ENCODE results near the gene PSMG3. TPM values are rescaled to one million over a fixed set of nuclear protein-coding genes. Genes with fewer than 3 reads are reported as not detected.

PSMG3 gene
- total RNA-seq, 4 donors from 2014 or later: 26.8 to 33.2 (median 29.3) TPM

DNA sequence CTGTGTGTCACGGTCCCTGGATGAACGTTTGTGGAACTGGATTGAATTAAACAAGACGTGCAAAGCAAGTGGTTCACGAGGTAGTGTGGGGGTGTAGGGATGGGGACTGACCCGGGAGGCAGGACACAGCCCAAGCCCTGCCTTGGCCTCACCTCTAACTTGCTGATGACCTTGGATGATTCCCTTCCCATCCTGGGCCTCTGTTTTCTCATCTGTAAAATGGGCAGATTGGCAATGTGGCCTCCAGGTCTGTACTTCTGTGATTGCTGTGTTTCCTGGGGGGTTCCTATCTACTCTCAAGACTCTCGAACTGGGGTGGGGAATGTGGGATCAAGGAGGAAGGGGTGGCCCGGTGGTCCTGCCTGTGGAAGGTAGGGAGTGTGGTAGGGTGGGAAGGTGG lies 6.0 kb upstream of the PSMG3 start:
- H3K9me3 ChIP-seq: no peaks in the 10 kb centered on the region
- intact Hi-C loops (cut with DNase I): loop anchor here (5.0 kb wide), 1 partner anchor 896 kb away; no protein-coding TSS in a partner anchor
- H3K4me3 ChIP-seq: no peak overlapping the region
- 89% methylated on average over 7 of the region's 7 CpGs for WGBS
- peaks cover 7 to 22% (median 20%) of the 10 kb centered on the region in 4 donors for H3K4me1 ChIP-seq
- TF ChIP-seq POLR2A (IDR thresholded peaks at IDR 0.05; ENCODE audit: low read depth) (no peak), CTCF (IDR thresholded peaks at IDR 0.05) (no peak), POLR2AphosphoS5 (IDR thresholded peaks at IDR 0.05) (no peak), EP300 (IDR thresholded peaks at IDR 0.05) (no peak)
- no peaks in the 10 kb centered on the region for H3K27me3 ChIP-seq
- H3K36me3 ChIP-seq: peaks cover 0 to 11% (median 1%) of the 10 kb centered on the region in 4 donors
- H3K27ac ChIP-seq (replicated peaks in 1 of 4): no peak overlapping the region
- no peak for DNase-seq (ENCODE audit: extremely low spot score)

GRCh38 chr7:1572111-1572822 lies 2.4 kb upstream of the PSMG3 start:
- Histone ChIP-seq H3K27ac (replicated peaks in 1 of 4) (no peak overlapping the region), H3K27me3 (no peaks in the 10 kb centered on the region), H3K36me3 (peaks cover 3 to 17% (median 10%) of the 10 kb centered on the region in 4 donors), H3K4me3 (no peak overlapping the region), H3K4me1 (peaks cover 21 to 41% (median 34%) of the 10 kb centered on the region in 4 donors), H3K9me3 (no peaks in the 10 kb centered on the region)
- DNase-seq (ENCODE audit: extremely low spot score): no peak
- intact Hi-C loops (cut with DNase I): loop anchor here (5.0 kb wide), 2 partner anchors 70 to 785 kb away; partner anchors contain the start of gene INTS1
- WGBS: 74% methylated on average over 7 of the region's 7 CpGs
- TF ChIP-seq CTCF (IDR thresholded peaks at IDR 0.05) (no peak), EP300 (IDR thresholded peaks at IDR 0.05) (no peak), POLR2A (IDR thresholded peaks at IDR 0.05; ENCODE audit: low read depth) (no peak), POLR2AphosphoS5 (IDR thresholded peaks at IDR 0.05) (no peak)

DNA sequence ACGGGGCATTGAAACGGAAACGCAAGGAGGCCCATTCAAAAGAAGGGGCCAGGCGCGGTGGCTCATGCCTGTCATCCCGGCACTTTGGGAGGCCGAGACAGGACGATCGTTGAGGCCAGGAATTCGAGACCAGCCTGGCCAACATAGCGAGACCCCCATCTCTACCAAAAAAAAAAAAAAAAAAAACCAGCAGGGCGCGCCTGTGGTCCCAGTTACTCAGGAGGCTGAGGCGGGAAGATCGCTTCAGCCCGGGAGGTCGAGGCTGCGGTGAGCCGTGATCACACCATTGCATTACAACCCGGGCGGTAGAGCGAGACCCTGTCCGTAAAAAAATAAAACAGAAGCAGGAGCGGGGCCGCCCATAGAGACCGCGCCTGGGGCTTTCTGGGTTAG lies 396 bp downstream of the PSMG3 start:
- TF ChIP-seq POLR2AphosphoS5 (IDR thresholded peaks at IDR 0.05) (no peak), CTCF (IDR thresholded peaks at IDR 0.05) (no peak), POLR2A (IDR thresholded peaks at IDR 0.05; ENCODE audit: low read depth) (no peak), EP300 (IDR thresholded peaks at IDR 0.05) (no peak)
- Histone ChIP-seq H3K4me1 (peaks cover 21 to 41% (median 34%) of the 10 kb centered on the region in 4 donors), H3K27ac (replicated peaks in 1 of 4) (peak overlapping the region; percentile 92 to 99 (median 94)), H3K27me3 (no peaks in the 10 kb centered on the region), H3K36me3 (peaks cover 4 to 33% (median 25%) of the 10 kb centered on the region in 4 donors), H3K9me3 (no peaks in the 10 kb centered on the region), H3K4me3 (peak overlapping the region; percentile 82 to 94 (median 83))
- WGBS: 25% methylated on average over 27 of the region's 27 CpGs
- DNase-seq (ENCODE audit: extremely low spot score): no peak
- intact Hi-C loops (cut with DNase I): no loop called here

- Histone ChIP-seq H3K27ac (replicated peaks in 1 of 4) (peak overlapping the region; percentile 92 to 99 (median 94)), H3K9me3 (no peaks in the 10 kb centered on the region), H3K4me3 (peak overlapping the region; percentile 82 to 94 (median 83)), H3K4me1 (peaks cover 21 to 41% (median 34%) of the 10 kb centered on the region in 4 donors), H3K27me3 (no peaks in the 10 kb centered on the region), H3K36me3 (peaks cover 4 to 33% (median 25%) of the 10 kb centered on the region in 4 donors)
- intact Hi-C loops (cut with DNase I): no loop called here
- 83% methylated on average over 13 of the region's 13 CpGs for WGBS
- no peak for TF ChIP-seq CTCF (IDR thresholded peaks at IDR 0.05)
- no peak for TF ChIP-seq POLR2AphosphoS5 (IDR thresholded peaks at IDR 0.05)
- no peak for TF ChIP-seq EP300 (IDR thresholded peaks at IDR 0.05)
- no peak for TF ChIP-seq POLR2A (IDR thresholded peaks at IDR 0.05; ENCODE audit: low read depth)
- DNase-seq (ENCODE audit: extremely low spot score): no peak
Observed at GRCh38 chr7:1569016-1569415, 816 bp downstream of the PSMG3 start.

Data from esophagus muscularis mucosa (tissue), 4 donors.